Gastrocnemius medialis (tissue), 4 donors: Measurements from ENCODE around the gene MAGI1. TPM values are rescaled to one million over a fixed set of nuclear protein-coding genes. Genes with fewer than 3 reads are reported as not detected.

Experiments used
- ATAC-seq, 2 donors: fragments of 150-250 bp; one replicate each; pipeline ENCODE4 v1.9.1; 2016
- DNase-seq, 2 donors: peaks; one replicate each; pipeline ENCODE4 v3.0.0-alpha.2; 2019
- H3K27ac ChIP-seq, 4 donors: fragments of 200-600 bp; sonication (generic); 1 replicate in 1 of 4; 2 replicates in 3 of 4; pipeline ENCODE4 v1.5.1; 2016 to 2018; ENCODE audit warnings: mild to moderate bottlenecking in 2 of 4, moderate library complexity in 1 of 4
- H3K27me3 ChIP-seq, 3 donors: fragments of 200-600 bp; sonication (generic) in 2 of 3; 1 replicate in 1 of 3; 2 replicates in 2 of 3; pipeline versions ENCODE4 v1.5.1 to v1.6.0; 2016 to 2019; ENCODE audit warnings: mild to moderate bottlenecking in 1 of 3, moderate library complexity in 1 of 3
- H3K36me3 ChIP-seq, 2 donors: fragments of 200-600 bp; sonication (generic) in 1 of 2; one replicate each; pipeline ENCODE4 v1.5.1; 2017 to 2018
- H3K4me1 ChIP-seq, 2 donors: fragments of 200-600 bp; sonication (generic) in 1 of 2; one replicate each; pipeline ENCODE4 v1.5.1; 2016 to 2017; ENCODE audit warnings: mild to moderate bottlenecking in 2 of 2
- H3K4me3 ChIP-seq, 4 donors: fragments of 200-600 bp; sonication (generic) in 3 of 4; 1 replicate in 1 of 4; 2 replicates in 3 of 4; pipeline ENCODE4 v1.5.1; 2016 to 2019; ENCODE audit warnings: mild to moderate bottlenecking in 2 of 4
- H3K9me3 ChIP-seq, 3 donors: fragments of 200-600 bp; sonication (generic) in 2 of 3; 1 replicate in 1 of 3; 2 replicates in 2 of 3; pipeline ENCODE4 v1.5.1; 2016 to 2019
- CTCF ChIP-seq, 5 experiments: fragments of 450-650 bp in 3 of 5; fragments of 200-600 bp in 2 of 5; sonication (generic) in 2 of 5; IDR thresholded peaks in 4 of 5; conservative IDR thresholded peaks in 1 of 5; 1 replicate in 4 of 5; 2 replicates in 1 of 5; pipeline ENCODE4 v1.5.1; 2016 to 2019; ENCODE audit warnings: antibody characterized with exemption in 5 of 5, mild to moderate bottlenecking in 3 of 5, moderate library complexity in 3 of 5
- POLR2A ChIP-seq, 2 donors: fragments of 450-650 bp; IDR thresholded peaks; one replicate each; pipeline ENCODE4 v1.6.1; 2017; ENCODE audit warnings: antibody characterized with exemption in 2 of 2, mild to moderate bottlenecking in 2 of 2, moderate library complexity in 2 of 2
- in situ Hi-C, 4 donors: fragments of 200-750 bp; cut with MboI; loops; one replicate each; pipeline versions ENCODE4 v1.15.0 to v1.8.0; 2017; ENCODE audit warnings: low sequenced_read_pairs in 4 of 4
- intact Hi-C: fragments of 100-400 bp; cut with DNase I; formaldehyde crosslinking; loops from one replicate; pipeline ENCODE4 v1.15.1; 2023; ENCODE audit warnings: low total_unique reads
- total RNA-seq, 4 donors: library from RNA; depleted of rRNA; stranded (reverse); fragments of >200 nt; gene quantifications; one replicate each; pipeline versions ENCODE4 v1.1.0 to v1.2.3, GENCODE V29; 2016

The MAGI1 gene
- total RNA-seq, 4 donors from 2014 or later: 2.6 to 7.5 (median 3.9) TPM

- TF ChIP-seq CTCF (IDR thresholded peaks at IDR 0.05 in 4 of 5, conservative IDR thresholded peaks at IDR 0.05 in 1 of 5): peak; percentile 12 to 64 (median 56)
- no peak for TF ChIP-seq POLR2A (IDR thresholded peaks at IDR 0.05)
- intact Hi-C loops: loop anchor here (1.0 to 2.0 kb wide), 2 partner anchors 234 to 293 kb away; no protein-coding TSS in a partner anchor
- H3K27me3 ChIP-seq: no peaks in the 10 kb centered on the region
- no peak overlapping the region for H3K4me3 ChIP-seq
- no peaks in the 10 kb centered on the region for H3K36me3 ChIP-seq
- H3K9me3 ChIP-seq: no peaks in the 10 kb centered on the region
- no peak overlapping the region for H3K27ac ChIP-seq
- DNase-seq: peak; percentile 10 to 17
- in situ Hi-C loops: loop anchor here in 3 of 4 donors (10.0 kb wide), 3 partner anchors 225 to 295 kb away; no protein-coding TSS in a partner anchor
- H3K4me1 ChIP-seq: no peaks in the 10 kb centered on the region
- peak; percentile 74 to 85 for ATAC-seq
Observed at GRCh38 chr3:65439641-65440284, 599.0 kb downstream of the MAGI1 start.

- intact Hi-C loops (loop anchor here (1.0 to 2.0 kb wide), 2 partner anchors 235 to 294 kb away; no protein-coding TSS in a partner anchor), in situ Hi-C loops (loop anchor here in 2 of 4 donors (10.0 kb wide), 2 partner anchors 236 to 296 kb away; no protein-coding TSS in a partner anchor)
- Histone ChIP-seq H3K36me3 (no peaks in the 10 kb centered on the region), H3K4me3 (no peak overlapping the region), H3K27me3 (no peaks in the 10 kb centered on the region), H3K9me3 (no peaks in the 10 kb centered on the region), H3K4me1 (no peaks in the 10 kb centered on the region), H3K27ac (no peak overlapping the region)
- DNase-seq (no peak), ATAC-seq (no peak)
- no peak for TF ChIP-seq POLR2A (IDR thresholded peaks at IDR 0.05)
- TF ChIP-seq CTCF (IDR thresholded peaks at IDR 0.05 in 4 of 5, conservative IDR thresholded peaks at IDR 0.05 in 1 of 5): no peak
Observed at GRCh38 chr3:65438612-65439011, 600.1 kb downstream of the MAGI1 start.

DNA sequence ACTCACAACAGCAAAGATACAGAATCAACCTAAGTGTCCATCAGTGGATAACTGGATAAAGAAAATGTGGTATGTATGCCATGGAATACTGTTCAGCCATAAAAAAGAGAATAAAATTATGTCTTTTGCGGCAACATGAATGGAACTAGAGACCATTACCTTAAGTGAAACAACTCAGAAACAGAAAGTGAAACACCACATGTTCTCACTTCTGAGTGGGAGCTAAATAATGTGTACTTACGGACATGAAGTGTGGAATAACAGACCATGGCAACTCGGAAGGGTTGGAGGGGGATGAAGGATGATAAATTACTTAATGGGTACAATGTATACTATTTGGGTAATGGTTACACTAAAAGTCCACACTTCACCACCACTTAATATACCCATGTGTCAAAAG is 600.6 kb downstream of the MAGI1 start:
- no peak for TF ChIP-seq CTCF (IDR thresholded peaks at IDR 0.05 in 4 of 5, conservative IDR thresholded peaks at IDR 0.05 in 1 of 5)
- no peak for TF ChIP-seq POLR2A (IDR thresholded peaks at IDR 0.05)
- intact Hi-C loops (loop anchor here (2.0 kb wide), 1 partner anchor 295 kb away; no protein-coding TSS in a partner anchor), in situ Hi-C loops (loop anchor here in 2 of 4 donors (10.0 kb wide), 2 partner anchors 237 to 297 kb away; no protein-coding TSS in a partner anchor)
- Histone ChIP-seq H3K27me3 (no peaks in the 10 kb centered on the region), H3K4me1 (no peaks in the 10 kb centered on the region), H3K4me3 (no peak overlapping the region), H3K36me3 (no peaks in the 10 kb centered on the region), H3K27ac (no peak overlapping the region), H3K9me3 (no peaks in the 10 kb centered on the region)
- ATAC-seq (no peak), DNase-seq (no peak)

DNA sequence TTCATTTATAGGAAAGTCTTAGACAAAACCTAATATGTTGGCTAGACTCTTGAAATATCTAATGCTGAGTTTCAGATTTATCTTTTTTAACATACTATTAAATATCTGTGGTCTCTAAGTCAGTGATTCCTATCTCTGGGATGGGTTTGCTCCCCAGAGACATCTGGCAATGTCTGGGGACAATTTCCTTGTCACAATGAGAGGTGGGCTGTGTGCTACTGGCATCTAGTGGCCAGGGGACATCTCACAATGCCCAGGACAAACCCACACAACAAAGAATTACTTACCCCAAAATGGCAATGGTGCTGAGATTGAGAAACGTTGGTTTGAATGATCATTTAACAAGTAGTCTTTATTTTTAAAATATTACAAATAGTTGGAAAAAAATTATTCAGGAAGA is 602.1 kb downstream of the MAGI1 start:
- Histone ChIP-seq H3K27ac (no peak overlapping the region), H3K27me3 (no peaks in the 10 kb centered on the region), H3K4me1 (no peaks in the 10 kb centered on the region), H3K4me3 (no peak overlapping the region), H3K9me3 (no peaks in the 10 kb centered on the region), H3K36me3 (no peaks in the 10 kb centered on the region)
- in situ Hi-C loops: loop anchor here in 2 of 4 donors (10.0 kb wide), 2 partner anchors 238 to 298 kb away; no protein-coding TSS in a partner anchor
- TF ChIP-seq POLR2A (IDR thresholded peaks at IDR 0.05) (no peak), CTCF (IDR thresholded peaks at IDR 0.05 in 4 of 5, conservative IDR thresholded peaks at IDR 0.05 in 1 of 5) (peak in 2 of 5 experiments; percentile 19 to 48)
- DNase-seq (no peak), ATAC-seq (no peak)
- intact Hi-C loops: no loop called here
